Upper lobe of left lung (tissue), 6 donors: Measurements from ENCODE around the gene WASF1. TPM values are rescaled to one million over a fixed set of nuclear protein-coding genes. Genes with fewer than 3 reads are reported as not detected.

Experiments
- ATAC-seq, 2 donors: fragments of 200-7000 bp; cut with Tn5 transposase; one replicate each; pipeline ENCODE4 v1.9.1; 2022; ENCODE audit warnings: mild to moderate bottlenecking in 2 of 2, moderate library complexity in 2 of 2; ENCODE audit not compliant: low FRiP score in 2 of 2
- DNase-seq, 2 donors: peaks; one replicate each; pipeline ENCODE4 v3.0.0-alpha.2; 2019 to 2020
- H3K27ac ChIP-seq, 4 donors: fragments of 200-600 bp; sonication (generic); one replicate each; pipeline ENCODE4 v1.5.1; 2016 to 2019
- H3K27me3 ChIP-seq, 4 donors: fragments of 200-600 bp; sonication (generic); one replicate each; pipeline ENCODE4 v1.5.1; 2017 to 2019
- H3K36me3 ChIP-seq, 4 donors: fragments of 200-600 bp; sonication (generic); one replicate each; pipeline ENCODE4 v1.5.1; 2016 to 2019
- H3K4me1 ChIP-seq, 4 donors: fragments of 200-600 bp; sonication (generic); one replicate each; pipeline ENCODE4 v1.5.1; 2018 to 2019
- H3K4me3 ChIP-seq, 4 donors: fragments of 200-600 bp; sonication (generic); one replicate each; pipeline ENCODE4 v1.5.1; 2017 to 2019; ENCODE audit warnings: mild to moderate bottlenecking in 2 of 4, moderate library complexity in 1 of 4
- H3K9me3 ChIP-seq, 4 donors: fragments of 200-600 bp; sonication (generic); one replicate each; pipeline ENCODE4 v1.5.1; 2018 to 2019
- EP300 ChIP-seq, 4 donors: sonication (generic); formaldehyde crosslinking; IDR thresholded peaks; one replicate each; pipeline ENCODE4 v1.5.1; 2017; ENCODE audit warnings: antibody characterized with exemption in 4 of 4, control low read depth in 2 of 4
- POLR2A ChIP-seq, 4 donors: fragments of 450-650 bp; IDR thresholded peaks; one replicate each; pipeline ENCODE4 v1.5.1; 2016 to 2017; ENCODE audit warnings: antibody characterized with exemption in 4 of 4, mild to moderate bottlenecking in 2 of 4
- POLR2AphosphoS5 ChIP-seq, 2 donors: sonication (generic); formaldehyde crosslinking; IDR thresholded peaks; one replicate each; pipeline ENCODE4 v1.5.1; 2017; ENCODE audit warnings: antibody characterized with exemption in 2 of 2
- WGBS, 2 donors: methylation state at CpG; one replicate each; pipeline ENCODE4 v1.1.5; 2017 to 2018; 5-methylcytosine and 5-hydroxymethylcytosine counted together
- total RNA-seq, 6 donors: library from RNA; depleted of rRNA in 4 of 6; stranded (reverse); fragments of >200 nt in 4 of 6; gene quantifications; one replicate each; pipeline versions ENCODE4 v1.1.0 to v1.2.1, GENCODE V29; 2016 to 2021
- TF ChIP-seq, protein P1 (sequence below), 6 experiments: fragments of 450-650 bp in 4 of 6; fragments of 200-600 bp in 2 of 6; sonication (generic) in 2 of 6; IDR thresholded peaks; one replicate each; pipeline ENCODE4 v1.5.1; 2016 to 2019; ENCODE audit warnings: antibody characterized with exemption in 6 of 6
- donor health status: DM: no; HTN: no; CAD: no; lungs with moderate emphysema.
- donor health status: DM: no; HTN: yes; CAD: no; lungs with severe emphysema.

WASF1 gene
- total RNA-seq, 6 donors from 2014 or later, result 2.0 to 9.4 (median 4.3) TPM

DNA sequence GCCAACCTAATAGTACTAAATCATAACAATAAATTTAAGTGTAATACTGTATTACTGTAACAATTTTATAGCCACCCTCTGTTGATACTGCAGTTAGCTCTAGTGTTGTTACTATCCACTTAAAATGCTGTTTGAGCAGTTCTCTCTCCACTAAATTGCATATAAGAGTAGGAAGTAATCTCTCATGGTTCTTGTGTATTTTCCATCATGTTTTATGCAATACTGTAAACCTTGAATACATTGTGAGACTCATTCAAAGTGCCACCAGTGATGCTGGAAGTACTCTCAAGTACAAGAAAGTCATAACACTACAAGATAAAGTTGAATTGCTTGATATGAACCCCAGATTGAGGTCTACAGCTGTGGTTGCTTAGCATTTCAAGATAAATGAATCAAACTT lies 65.5 kb downstream of the WASF1 start:
- no peaks in the 10 kb centered on the region for H3K36me3 ChIP-seq
- DNase-seq (no peak), ATAC-seq (no peak)
- no peaks in the 10 kb centered on the region for H3K27me3 ChIP-seq
- H3K27ac ChIP-seq, result no peak overlapping the region
- no peak overlapping the region for H3K4me3 ChIP-seq
- H3K9me3 ChIP-seq, result no peaks in the 10 kb centered on the region
- no peak for TF ChIP-seq EP300 (IDR thresholded peaks at IDR 0.05)
- TF ChIP-seq, protein P1, sequence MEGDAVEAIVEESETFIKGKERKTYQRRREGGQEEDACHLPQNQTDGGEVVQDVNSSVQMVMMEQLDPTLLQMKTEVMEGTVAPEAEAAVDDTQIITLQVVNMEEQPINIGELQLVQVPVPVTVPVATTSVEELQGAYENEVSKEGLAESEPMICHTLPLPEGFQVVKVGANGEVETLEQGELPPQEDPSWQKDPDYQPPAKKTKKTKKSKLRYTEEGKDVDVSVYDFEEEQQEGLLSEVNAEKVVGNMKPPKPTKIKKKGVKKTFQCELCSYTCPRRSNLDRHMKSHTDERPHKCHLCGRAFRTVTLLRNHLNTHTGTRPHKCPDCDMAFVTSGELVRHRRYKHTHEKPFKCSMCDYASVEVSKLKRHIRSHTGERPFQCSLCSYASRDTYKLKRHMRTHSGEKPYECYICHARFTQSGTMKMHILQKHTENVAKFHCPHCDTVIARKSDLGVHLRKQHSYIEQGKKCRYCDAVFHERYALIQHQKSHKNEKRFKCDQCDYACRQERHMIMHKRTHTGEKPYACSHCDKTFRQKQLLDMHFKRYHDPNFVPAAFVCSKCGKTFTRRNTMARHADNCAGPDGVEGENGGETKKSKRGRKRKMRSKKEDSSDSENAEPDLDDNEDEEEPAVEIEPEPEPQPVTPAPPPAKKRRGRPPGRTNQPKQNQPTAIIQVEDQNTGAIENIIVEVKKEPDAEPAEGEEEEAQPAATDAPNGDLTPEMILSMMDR (IDR thresholded peaks at IDR 0.05), result no peak
- TF ChIP-seq POLR2AphosphoS5 (IDR thresholded peaks at IDR 0.05), result no peak
- TF ChIP-seq POLR2A (IDR thresholded peaks at IDR 0.05), result no peak
- no peaks in the 10 kb centered on the region for H3K4me1 ChIP-seq

DNA sequence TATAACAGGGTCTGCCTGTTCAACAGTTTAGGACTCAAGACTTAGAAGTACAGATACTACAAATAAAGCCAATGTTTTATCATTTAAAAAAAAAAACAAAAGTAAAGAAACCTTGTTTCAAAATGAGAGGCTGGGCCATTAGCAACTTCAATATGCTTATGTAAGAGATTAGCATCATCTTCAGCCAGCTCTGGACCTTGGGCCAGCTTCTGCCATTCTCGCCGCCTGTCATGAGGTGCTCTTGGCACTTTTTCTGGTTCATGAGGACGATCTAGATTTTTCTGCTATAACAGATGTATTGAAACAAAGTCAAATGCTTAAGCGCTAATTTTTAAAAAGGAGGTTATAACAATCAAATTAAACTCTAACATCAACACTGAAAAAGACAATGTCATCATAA lies 74.2 kb downstream of the WASF1 start:
- WGBS, 2 donors, result 93% methylated on average over 4 of the region's 4 CpGs

DNA sequence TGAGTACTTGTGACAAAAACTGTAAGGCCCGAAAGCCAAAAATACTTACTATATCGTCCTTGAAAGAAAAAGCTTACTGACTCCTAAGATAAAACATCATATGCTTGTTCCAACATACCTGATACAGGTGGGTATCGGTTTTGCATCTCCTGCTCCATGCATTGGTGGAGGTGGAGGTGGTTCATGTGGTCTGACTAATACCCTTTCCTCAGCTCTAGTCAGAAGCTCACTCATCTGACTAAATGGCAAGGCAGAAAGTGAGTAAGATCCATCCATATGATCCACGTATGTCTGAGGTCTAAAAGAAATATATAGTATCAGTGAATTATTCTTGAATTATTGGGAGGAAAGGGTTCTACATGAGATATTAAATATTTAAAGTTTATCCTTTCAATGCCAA lies 76.2 kb downstream of the WASF1 start:
- no peaks in the 10 kb centered on the region for H3K27me3 ChIP-seq
- 90 to 91% methylated on average over 4 of the region's 4 CpGs for WGBS, 2 donors

More for the DNA sequence above, 74.2 kb downstream of the WASF1 start:
- H3K9me3 ChIP-seq, result no peaks in the 10 kb centered on the region
- no peaks in the 10 kb centered on the region for H3K36me3 ChIP-seq
- no peaks in the 10 kb centered on the region for H3K4me1 ChIP-seq
- ATAC-seq (no peak), DNase-seq (no peak)
- H3K27ac ChIP-seq, result no peak overlapping the region
- no peaks in the 10 kb centered on the region for H3K27me3 ChIP-seq
- no peak overlapping the region for H3K4me3 ChIP-seq
- TF ChIP-seq EP300 (IDR thresholded peaks at IDR 0.05), result no peak

DNA sequence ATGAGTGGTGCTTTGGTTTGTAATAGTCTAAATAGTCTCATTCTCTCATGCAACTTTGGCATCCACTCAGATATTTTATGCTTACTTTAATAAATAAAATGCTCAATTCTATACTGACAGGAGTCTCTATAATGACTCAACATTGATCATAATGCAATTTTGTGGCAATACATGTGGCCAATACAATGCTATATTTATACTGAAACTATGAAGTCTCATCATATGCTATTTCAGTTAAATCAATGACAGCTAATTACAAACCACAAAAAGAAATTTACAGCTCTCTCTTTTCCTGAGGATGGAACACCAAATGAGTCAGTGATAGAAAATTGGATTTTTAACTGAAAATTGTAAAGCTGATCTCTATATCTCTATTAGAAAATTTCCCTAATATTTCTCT lies 77.1 kb downstream of the WASF1 start:
- Histone ChIP-seq H3K4me3 (no peak overlapping the region), H3K4me1 (peaks cover 4 to 6% (median 4%) of the 10 kb centered on the region in 4 donors), H3K27me3 (no peaks in the 10 kb centered on the region), H3K36me3 (no peaks in the 10 kb centered on the region), H3K9me3 (no peaks in the 10 kb centered on the region), H3K27ac (no peak overlapping the region)
- TF ChIP-seq POLR2A (IDR thresholded peaks at IDR 0.05) (no peak), POLR2AphosphoS5 (IDR thresholded peaks at IDR 0.05) (no peak), EP300 (IDR thresholded peaks at IDR 0.05) (no peak)
- TF ChIP-seq, protein P1 (IDR thresholded peaks at IDR 0.05), result no peak
- ATAC-seq, result no peak
- no peak for DNase-seq

More for the DNA sequence above, 76.2 kb downstream of the WASF1 start:
- Histone ChIP-seq H3K27ac (no peak overlapping the region), H3K4me3 (no peak overlapping the region), H3K4me1 (no peaks in the 10 kb centered on the region), H3K36me3 (no peaks in the 10 kb centered on the region), H3K9me3 (no peaks in the 10 kb centered on the region)
- ATAC-seq (no peak), DNase-seq (no peak)
- TF ChIP-seq POLR2AphosphoS5 (IDR thresholded peaks at IDR 0.05) (no peak), POLR2A (IDR thresholded peaks at IDR 0.05) (no peak), EP300 (IDR thresholded peaks at IDR 0.05) (no peak)
- TF ChIP-seq, protein P1 (IDR thresholded peaks at IDR 0.05), result no peak

DNA sequence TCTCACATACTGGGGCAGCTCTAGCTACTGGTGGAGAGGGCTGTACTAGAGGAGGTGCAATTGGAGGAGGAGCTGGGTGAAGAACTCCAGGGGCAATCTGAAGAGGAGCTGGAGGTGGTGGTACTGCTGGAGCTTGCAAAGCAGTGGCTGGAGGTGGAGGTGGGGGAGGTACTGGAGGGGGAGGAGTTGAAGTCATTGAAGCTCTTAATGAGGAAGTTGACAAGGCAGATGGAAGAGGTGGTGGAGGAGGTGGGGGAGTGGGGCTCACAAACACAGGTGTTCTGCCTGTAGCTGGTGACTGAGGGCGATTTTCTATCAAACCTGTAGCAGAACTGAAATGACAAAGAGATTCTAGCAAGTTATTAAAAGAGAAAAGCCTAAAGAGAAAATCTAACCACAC lies 77.6 kb downstream of the WASF1 start:
- 79% methylated on average over 1 of the region's 1 CpG for WGBS, 2 donors
- DNase-seq (no peak), ATAC-seq (peak in 1 of 2 donors; percentile 26)
- Histone ChIP-seq H3K4me1 (peaks cover 8 to 10% (median 9%) of the 10 kb centered on the region in 4 donors), H3K9me3 (no peaks in the 10 kb centered on the region), H3K27me3 (no peaks in the 10 kb centered on the region), H3K4me3 (no peak overlapping the region), H3K27ac (no peak overlapping the region), H3K36me3 (no peaks in the 10 kb centered on the region)
- TF ChIP-seq EP300 (IDR thresholded peaks at IDR 0.05), result no peak
- no peak for TF ChIP-seq POLR2AphosphoS5 (IDR thresholded peaks at IDR 0.05)
- TF ChIP-seq, protein P1 (IDR thresholded peaks at IDR 0.05), result no peak
